HG03159 (cell line): ENCODE measurements around the gene ALDH1A3.

Experiments used
- ATAC-seq: cut with Tn5 transposase; IDR thresholded peaks from one replicate; pipeline ENCODE4 v1.9.1; 2021; ENCODE audit warnings: mild to moderate bottlenecking, moderate library complexity; ENCODE audit not compliant: unreplicated experiment

The ALDH1A3 gene

GRCh38 chr15:100947760-100948429, 68.3 kb downstream of the ALDH1A3 start:
- ATAC-seq = peak; percentile 55

DNA sequence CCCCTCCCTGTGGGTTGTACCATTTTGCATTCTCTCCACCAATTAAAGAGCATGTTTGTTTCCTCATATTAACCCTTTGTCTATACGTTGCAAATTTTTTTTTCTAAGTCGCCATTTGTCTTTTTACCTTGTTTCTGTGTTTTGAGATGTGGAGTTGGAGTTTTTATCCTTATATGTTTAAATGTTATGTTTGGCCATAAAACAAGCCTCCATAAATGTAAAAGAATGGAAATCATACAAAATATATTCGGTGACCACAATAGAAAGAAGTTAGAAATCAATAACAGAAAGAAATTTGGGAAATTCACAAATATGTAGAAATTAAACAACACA, 68.8 kb downstream of the ALDH1A3 start:
- no peak for ATAC-seq

DNA sequence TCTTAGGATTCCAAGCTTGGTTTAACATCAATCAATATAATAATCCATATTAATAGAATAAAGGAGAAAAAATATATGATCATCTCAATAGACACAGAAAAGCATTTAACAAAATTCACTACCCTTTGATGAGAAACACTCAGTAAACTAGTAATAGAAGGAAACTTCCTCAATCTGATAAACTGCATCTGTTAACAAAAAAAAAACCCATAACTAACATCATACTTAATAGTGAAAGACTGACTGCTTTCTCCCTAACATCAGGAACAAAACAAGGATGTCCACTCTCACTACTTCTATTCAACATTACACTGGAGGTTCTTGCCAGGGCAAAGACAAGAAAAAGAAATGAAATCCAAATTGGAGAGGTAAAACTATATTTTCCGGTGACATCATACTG, 70.1 kb downstream of the ALDH1A3 start:
- ATAC-seq = no peak

DNA sequence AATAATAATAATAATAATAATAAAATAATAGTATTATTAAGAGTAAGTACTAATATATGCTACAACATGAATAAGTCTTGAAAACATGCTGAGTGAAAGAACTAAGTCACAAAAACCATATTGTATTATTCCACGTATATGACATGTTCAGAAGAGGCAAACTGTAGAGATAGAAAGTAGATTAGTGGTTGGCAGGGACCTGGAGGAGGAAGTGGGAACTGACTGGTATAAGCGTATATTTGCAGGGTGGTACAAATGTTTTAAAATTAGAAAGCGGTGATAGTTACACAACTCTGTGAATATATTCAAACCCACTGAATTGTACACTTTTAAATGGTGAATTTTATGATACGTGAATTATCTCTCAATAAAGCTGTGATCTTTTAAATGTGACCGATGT, 72.3 kb downstream of the ALDH1A3 start:
- ATAC-seq = no peak

DNA sequence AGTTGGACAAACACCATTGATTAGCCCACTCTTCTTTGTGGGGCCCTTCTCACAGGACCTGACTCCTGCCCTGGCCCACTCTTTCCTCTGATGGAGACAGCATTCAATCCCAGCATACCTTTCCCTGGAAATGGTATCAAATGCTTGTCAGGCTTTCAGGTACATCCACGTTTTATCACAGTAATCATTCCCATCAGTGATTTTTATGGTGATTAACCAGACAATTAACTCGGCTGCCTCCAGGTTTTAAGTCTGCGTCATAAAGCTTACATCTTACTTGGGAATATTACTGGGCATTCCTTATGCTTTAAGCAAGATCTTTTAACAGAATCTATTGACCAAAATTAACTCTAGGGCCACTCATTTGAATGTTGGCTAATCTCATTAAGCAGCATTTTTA, 72.9 kb downstream of the ALDH1A3 start:
- no peak for ATAC-seq

GRCh38 chr15:100958326-100959065, 78.9 kb downstream of the ALDH1A3 start:
- ATAC-seq = no peak

GRCh38 chr15:100959066-100960050, 79.7 kb downstream of the ALDH1A3 start:
- ATAC-seq = no peak
